ENCODE results near the gene RBM8A. TPM values are rescaled to one million over a fixed set of nuclear protein-coding genes. Genes with fewer than 3 reads are reported as not detected.
A peak's percentile ranks its signal among the peaks of the same experiment; 100 is the strongest.

RBM8A gene
- total and polyA plus RNA-seq, 12 donors: 34.5 to 151 (median 67.4) TPM

DNA sequence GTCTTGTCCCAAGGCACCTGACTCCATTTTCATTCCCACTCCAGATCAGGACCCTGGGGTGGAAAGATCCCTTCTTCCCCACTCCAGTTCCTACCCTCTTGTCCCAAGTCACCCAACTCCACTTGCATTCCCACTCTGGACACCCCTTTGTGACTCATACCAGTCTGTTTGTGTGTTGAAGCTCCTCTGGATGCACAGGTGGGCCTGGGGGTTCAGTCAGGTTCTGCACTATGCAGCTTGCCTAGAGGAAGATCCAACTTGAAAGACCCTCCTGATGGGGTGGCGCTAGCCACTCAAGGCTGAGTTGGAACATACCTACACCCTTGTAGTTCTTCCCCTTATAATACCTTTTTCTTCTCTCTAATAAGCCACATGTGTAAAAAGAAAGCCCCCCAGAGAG is 31.8 kb downstream of the RBM8A start:
- DNase-seq (no peak), ATAC-seq (no peak)
- intact Hi-C loops (cut with DNase I): loop anchor here in 5 of 10 donors (10.0 kb wide), 1 partner anchor 119 kb away; no protein-coding TSS in a partner anchor
- no peaks in the 10 kb centered on the region for H3K36me3 ChIP-seq
- no peak overlapping the region for H3K4me3 ChIP-seq
- H3K27ac ChIP-seq: no peak overlapping the region
- H3K4me1 ChIP-seq: peaks cover 15 to 31% (median 28%) of the 10 kb centered on the region in 9 donors
- H3K27me3 ChIP-seq: no peaks in the 10 kb centered on the region
- no peaks in the 10 kb centered on the region for H3K9me3 ChIP-seq
- 100% methylated on average over 1 of the region's 1 CpG for WGBS, 2 donors
- TF ChIP-seq, protein P1, sequence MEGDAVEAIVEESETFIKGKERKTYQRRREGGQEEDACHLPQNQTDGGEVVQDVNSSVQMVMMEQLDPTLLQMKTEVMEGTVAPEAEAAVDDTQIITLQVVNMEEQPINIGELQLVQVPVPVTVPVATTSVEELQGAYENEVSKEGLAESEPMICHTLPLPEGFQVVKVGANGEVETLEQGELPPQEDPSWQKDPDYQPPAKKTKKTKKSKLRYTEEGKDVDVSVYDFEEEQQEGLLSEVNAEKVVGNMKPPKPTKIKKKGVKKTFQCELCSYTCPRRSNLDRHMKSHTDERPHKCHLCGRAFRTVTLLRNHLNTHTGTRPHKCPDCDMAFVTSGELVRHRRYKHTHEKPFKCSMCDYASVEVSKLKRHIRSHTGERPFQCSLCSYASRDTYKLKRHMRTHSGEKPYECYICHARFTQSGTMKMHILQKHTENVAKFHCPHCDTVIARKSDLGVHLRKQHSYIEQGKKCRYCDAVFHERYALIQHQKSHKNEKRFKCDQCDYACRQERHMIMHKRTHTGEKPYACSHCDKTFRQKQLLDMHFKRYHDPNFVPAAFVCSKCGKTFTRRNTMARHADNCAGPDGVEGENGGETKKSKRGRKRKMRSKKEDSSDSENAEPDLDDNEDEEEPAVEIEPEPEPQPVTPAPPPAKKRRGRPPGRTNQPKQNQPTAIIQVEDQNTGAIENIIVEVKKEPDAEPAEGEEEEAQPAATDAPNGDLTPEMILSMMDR (IDR thresholded peaks at IDR 0.05): no peak

DNA sequence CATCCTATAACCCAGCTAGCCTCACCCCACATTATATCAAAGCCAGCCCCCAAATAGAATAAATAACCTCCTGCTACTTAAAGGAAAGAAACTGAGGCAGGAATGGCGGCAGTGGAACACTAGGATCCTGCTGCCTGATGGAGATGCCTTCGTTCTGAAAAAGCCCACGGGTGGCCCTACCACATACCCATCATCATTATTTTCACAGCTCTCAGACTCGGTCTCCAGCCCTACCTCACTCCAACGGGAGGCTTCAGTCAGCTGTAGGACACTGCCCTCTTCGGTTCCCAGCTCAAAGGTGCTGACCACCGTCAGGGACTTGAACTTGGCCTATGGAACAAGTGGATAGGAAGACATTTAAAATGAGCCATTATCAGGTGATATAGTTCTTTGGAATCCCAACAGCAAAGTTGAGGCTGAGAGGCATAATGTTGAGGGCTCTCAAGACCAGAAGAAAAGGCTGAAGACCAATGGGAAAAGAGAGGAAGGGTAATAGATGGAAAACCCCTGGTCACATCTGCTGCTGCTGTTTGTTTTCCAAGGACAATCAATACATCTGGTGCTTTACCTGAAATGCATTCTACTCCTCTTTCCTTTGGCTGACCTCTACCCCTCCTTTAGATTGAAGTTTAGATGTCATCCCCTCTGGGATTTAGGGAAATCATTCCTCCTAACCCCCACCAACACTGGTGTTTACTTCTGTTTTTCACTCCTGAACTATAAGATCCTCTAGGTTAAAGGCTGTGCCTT is 33.8 kb downstream of the RBM8A start:
- WGBS, 2 donors: 90 to 91% methylated on average over 7 of the region's 7 CpGs
- no peaks in the 10 kb centered on the region for H3K27me3 ChIP-seq
- H3K4me3 ChIP-seq: no peak overlapping the region
- TF ChIP-seq, protein P1 (IDR thresholded peaks at IDR 0.05): no peak
- peak overlapping the region in 8 of 10 donors; percentile 67 to 93 (median 84) for H3K27ac ChIP-seq
- H3K36me3 ChIP-seq: no peaks in the 10 kb centered on the region
- no peak for DNase-seq
- H3K4me1 ChIP-seq: peaks cover 15 to 40% (median 28%) of the 10 kb centered on the region in 9 donors
- no peaks in the 10 kb centered on the region for H3K9me3 ChIP-seq
- ATAC-seq: no peak
- intact Hi-C loops (cut with DNase I): loop anchor here in 8 of 10 donors (2.0 to 10.0 kb wide), 4 partner anchors 35 to 121 kb away; partner anchors contain the start of gene PIAS3 (in 2 of the 8)

DNA sequence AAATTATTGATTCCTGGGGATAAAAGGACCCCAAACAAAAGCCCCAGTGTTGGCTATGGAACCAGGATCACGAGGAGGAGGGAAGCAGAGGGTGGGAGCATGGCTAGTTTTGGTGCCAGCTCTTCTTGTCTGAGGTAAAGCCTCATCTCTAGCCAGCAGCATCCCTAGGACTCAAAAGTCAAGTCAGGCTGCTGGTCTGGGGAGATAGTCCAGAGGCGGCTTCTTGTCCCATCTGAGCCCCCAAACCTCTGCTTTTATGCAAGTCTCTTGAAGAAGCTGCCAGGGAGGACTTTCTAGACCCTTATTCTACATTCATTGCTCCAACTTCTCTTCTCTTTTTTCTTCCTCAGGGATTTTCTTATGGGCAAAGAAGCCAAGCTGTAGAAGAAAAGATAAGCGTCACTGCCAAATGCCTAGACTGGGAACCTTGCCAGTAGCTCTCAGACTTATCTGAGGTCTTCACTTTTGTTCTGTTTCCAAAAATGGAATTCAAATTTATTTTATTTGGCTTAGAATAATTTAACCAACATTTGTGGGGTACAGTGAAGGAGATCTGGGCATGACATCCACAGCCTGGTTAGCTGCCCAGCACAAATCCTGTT is 34.7 kb downstream of the RBM8A start:
- TF ChIP-seq, protein P1 (IDR thresholded peaks at IDR 0.05): no peak
- Histone ChIP-seq H3K9me3 (no peaks in the 10 kb centered on the region), H3K36me3 (no peaks in the 10 kb centered on the region), H3K27ac (peak overlapping the region; percentile 67 to 93 (median 82)), H3K4me3 (peak overlapping the region in 7 of 10 donors; percentile 2 to 28 (median 17)), H3K4me1 (peaks cover 15 to 40% (median 28%) of the 10 kb centered on the region in 9 donors), H3K27me3 (no peaks in the 10 kb centered on the region)
- ATAC-seq (peak in 6 of 8 donors; percentile 4 to 31 (median 16)), DNase-seq (peak in 1 of 2 donors; percentile 30)
- intact Hi-C loops (cut with DNase I): loop anchor here in 8 of 10 donors (1.0 to 10.0 kb wide), 8 partner anchors 16 to 122 kb away; partner anchors contain the start of genes ITGA10 (in 3 of the 8) and PIAS3 (in 2 of the 8)
- WGBS, 2 donors: 31 to 40% methylated on average over 3 of the region's 3 CpGs
